K562 (cell line): ENCODE data around the gene ENTPD8. TPM values are rescaled to one million over a fixed set of nuclear protein-coding genes. Genes with fewer than 3 reads are reported as not detected.
A peak's percentile ranks its signal among the peaks of the same experiment; 100 is the strongest.

Experiments used
- ATF3 ChIP-seq, 2 experiments: fragments of 450-650 bp in 1 of 2; sonication (generic) in 1 of 2; formaldehyde crosslinking in 1 of 2; IDR thresholded peaks in 1 of 2; conservative IDR thresholded peaks in 1 of 2; 2 replicates each; pipeline versions ENCODE4 v1.6.1 to v1.8.1; 2016 to 2023; ENCODE audit warnings: mild to moderate bottlenecking in 2 of 2, moderate library complexity in 2 of 2, inconsistent platforms in 1 of 2, missing genetic modification reagents in 1 of 2
- BCL6 ChIP-seq: fragments of 250-450 bp; sonication (Bioruptor Pico); IDR thresholded peaks from 2 replicates; pipeline ENCODE4 v1.4.0; 2020
- BHLHE40 ChIP-seq: IDR thresholded peaks from 2 replicates; pipeline ENCODE4 v1.6.1; 2011; ENCODE audit warnings: low read length, improper control_type of control experiment
- DACH1 ChIP-seq: fragments of 450-650 bp; IDR thresholded peaks from 2 replicates; pipeline ENCODE4 v1.6.1; 2018; ENCODE audit not compliant: partially characterized antibody
- ELF2 ChIP-seq: fragments of 250-450 bp; sonication (Bioruptor Pico); IDR thresholded peaks from 2 replicates; pipeline ENCODE4 v1.5.0; 2021; ENCODE audit warnings: mild to moderate bottlenecking
- EWSR1 ChIP-seq: fragments of 450-650 bp; IDR thresholded peaks from 2 replicates; pipeline ENCODE4 v1.6.1; 2018; ENCODE audit warnings: borderline replicate concordance, mild to moderate bottlenecking, low read depth, moderate library complexity; ENCODE audit not compliant: partially characterized antibody
- FIP1L1 ChIP-seq: fragments of 200-400 bp; formaldehyde crosslinking; IDR thresholded peaks from 2 replicates; pipeline ENCODE4 v1.6.1; 2018; ENCODE audit warnings: mild to moderate bottlenecking, low read depth, low read length; ENCODE audit not compliant: poor library complexity, severe bottlenecking
- HNRNPL ChIP-seq: fragments of 200-400 bp; formaldehyde crosslinking; IDR thresholded peaks from 2 replicates; pipeline ENCODE4 v1.6.1; 2017; ENCODE audit warnings: low read depth, mild to moderate bottlenecking, low read length
- NCOA6 ChIP-seq: fragments of 450-650 bp; IDR thresholded peaks from 2 replicates; pipeline ENCODE4 v1.6.1; 2017; ENCODE audit warnings: mild to moderate bottlenecking
- NRF1 ChIP-seq, 2 experiments: fragments of 450-650 bp; IDR thresholded peaks in 1 of 2; conservative IDR thresholded peaks in 1 of 2; 2 replicates each; pipeline ENCODE4 v1.6.1; 2014; ENCODE audit warnings: mild to moderate bottlenecking in 2 of 2
- PTRF ChIP-seq: fragments of 450-650 bp; IDR thresholded peaks from 2 replicates; pipeline ENCODE4 v1.6.1; 2016; ENCODE audit warnings: mild to moderate bottlenecking, missing genetic modification characterization, missing compliant biosample characterization
- STAG1 ChIP-seq: sonication (generic); formaldehyde crosslinking; IDR thresholded peaks from 2 replicates; pipeline ENCODE4 v1.5.0; 2020; ENCODE audit warnings: missing genetic modification reagents, borderline replicate concordance
- TAF1 ChIP-seq: IDR thresholded peaks from 2 replicates; pipeline ENCODE4 v1.6.1; 2011; ENCODE audit warnings: mild to moderate bottlenecking, low read length, moderate library complexity; ENCODE audit not compliant: insufficient read depth, control insufficient read depth, severe bottlenecking; ENCODE audit errors: extremely low read depth
- TEAD1 ChIP-seq, 2 experiments: fragments of 450-650 bp in 1 of 2; sonication (generic) in 1 of 2; formaldehyde crosslinking; IDR thresholded peaks; 2 replicates each; pipeline versions ENCODE4 v1.4.0 to v1.8.0; 2020 to 2022; ENCODE audit warnings: mild to moderate bottlenecking in 2 of 2, missing genetic modification reagents in 1 of 2
- YY1 ChIP-seq, 3 experiments: IDR thresholded peaks; 2 replicates each; pipeline ENCODE4 v1.6.1; 2011; ENCODE audit warnings: low read length in 2 of 3, mild to moderate bottlenecking in 2 of 3, moderate library complexity in 2 of 3, borderline replicate concordance in 1 of 3, control low read depth in 1 of 3, low read depth in 1 of 3; ENCODE audit not compliant: insufficient read depth in 3 of 3, insufficient replicate concordance in 2 of 3, control insufficient read depth in 1 of 3, insufficient read length in 1 of 3; ENCODE audit errors: extremely low read depth in 1 of 3
- ZNF239 ChIP-seq: fragments of 250-450 bp; sonication (Bioruptor Pico); IDR thresholded peaks from 2 replicates; pipeline ENCODE4 v1.4.0; 2020; ENCODE audit warnings: mild to moderate bottlenecking
- polyA plus RNA-seq, 8 experiments: library from polyadenylated mRNA; depleted of rRNA in 4 of 8; stranded (reverse) in 5 of 8; unstranded in 3 of 8; fragments of >200 nt; fragmentation: Nextera tagmentation in 2 of 8; fragmentation: Illumina TruSeq in 1 of 8; extraction: Ambion mirVana in 2 of 8; extraction: Trizol in 1 of 8; gene quantifications; 2 replicates each; pipeline versions ENCODE4 v1.2.1 to v1.2.3, GENCODE V29; 2011 to 2014; ENCODE audit warnings: inconsistent platforms in 1 of 8, missing spikeins in 1 of 8
- total RNA-seq, 7 experiments: library from RNA; depleted of rRNA in 6 of 7; stranded (reverse); fragments of >200 nt in 6 of 7; fragmentation: Illumina TruSeq in 2 of 7; extraction: Trizol in 2 of 7; gene quantifications; 2 replicates each; pipeline versions ENCODE4 v1.2.1 to v1.2.3, GENCODE V29; 2011 to 2021; ENCODE audit warnings: low replicate concordance in 1 of 7
- TF ChIP-seq, protein P1 (sequence below): fragments of 450-650 bp; IDR thresholded peaks from 2 replicates; pipeline ENCODE4 v1.6.1; 2017; ENCODE audit warnings: antibody characterized with exemption
- TF ChIP-seq, protein P2 (sequence below): sonication (generic); formaldehyde crosslinking; IDR thresholded peaks from 2 replicates; pipeline ENCODE4 v1.9.0; 2022; ENCODE audit warnings: mild to moderate bottlenecking, missing genetic modification reagents
- TF ChIP-seq, protein P3 (sequence below): fragments of 450-650 bp; IDR thresholded peaks from 2 replicates; pipeline ENCODE4 v1.6.1; 2018; ENCODE audit warnings: mild to moderate bottlenecking, low read depth; ENCODE audit not compliant: partially characterized antibody
- TF ChIP-seq, protein P4 (sequence below): fragments of 450-650 bp; IDR thresholded peaks from one replicate; pipeline ENCODE4 v1.6.1; 2018; ENCODE audit warnings: mild to moderate bottlenecking, moderate library complexity; ENCODE audit not compliant: partially characterized antibody

ENTPD8 gene
- total and polyA plus RNA-seq, 9 of the 15 experiments (the other 6 are each of a cell fraction or from before 2014, with no cell fraction given) = 0.06 to 0.27 (median 0.19) TPM; not detected in 5

DNA sequence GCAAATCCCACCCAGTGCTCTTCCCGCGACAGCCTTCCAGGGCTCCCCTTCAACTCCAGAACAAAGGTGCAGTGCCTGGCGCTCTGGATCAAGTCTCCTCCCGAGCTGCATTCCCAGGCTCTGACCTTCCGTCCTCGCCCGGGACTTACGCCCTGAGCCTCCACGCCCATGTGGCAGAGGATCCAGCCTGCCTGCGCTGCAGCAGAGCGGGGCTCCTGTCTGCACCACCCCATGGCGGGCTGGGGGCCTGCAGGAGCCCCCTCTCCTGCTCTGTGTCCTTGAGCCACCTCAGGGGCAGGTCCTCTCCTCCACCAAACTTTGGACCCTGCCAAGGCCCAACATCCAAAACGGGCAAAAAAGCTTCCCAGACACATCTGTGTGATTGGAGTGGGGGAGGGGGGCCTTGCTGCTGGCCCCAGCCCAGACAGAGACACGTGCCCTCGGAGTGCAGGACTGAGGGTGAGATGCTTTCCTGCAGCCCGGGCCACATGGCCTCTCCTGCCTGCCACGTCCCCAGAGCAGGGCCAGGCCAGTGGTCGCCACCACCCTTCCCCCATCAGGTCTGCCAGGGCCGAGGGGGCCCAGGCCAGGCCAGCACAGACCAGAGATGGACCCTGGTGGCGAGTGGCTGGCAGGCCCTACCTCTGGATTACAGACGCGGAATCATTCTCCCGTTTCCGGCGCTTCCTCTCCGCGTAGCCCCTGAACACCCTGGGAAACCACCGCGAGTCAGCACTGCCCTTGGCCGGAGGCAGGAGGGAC lies 13.6 kb upstream of the ENTPD8 start (continued):
- TF ChIP-seq STAG1 (no peak), FIP1L1 (peak; percentile 59), ATF3 (IDR thresholded peaks at IDR 0.05) (no peak), ATF3 (CRISPR knock-in tag; conservative IDR thresholded peaks at IDR 0.05) (no peak), BCL6 (CRISPR knock-in tag) (no peak), TAF1 (no peak), PTRF (tag) (no peak), NCOA6 (no peak), NRF1 (conservative IDR thresholded peaks at IDR 0.05 in 1 of 2, IDR thresholded peaks at IDR 0.05 in 1 of 2) (peak in 1 of 2 experiments; percentile 44; a peak in 1 of 4 replicates), YY1 (IDR thresholded peaks at IDR 0.05; ENCODE audit: borderline replicate concordance in 1 of 3, control insufficient read depth in 1 of 3, extremely low read depth in 1 of 3, insufficient read depth in 3 of 3, insufficient read length in 1 of 3, insufficient replicate concordance in 2 of 3, low read depth in 1 of 3, low read length in 2 of 3) (no peak), HNRNPL (0 out of 2 replicates have a peak, but pooled peaks have one; percentile 33), BHLHE40 (peak; percentile 52), ELF2 (CRISPR knock-in tag) (no peak), DACH1 (no peak), EWSR1 (no peak), ZNF239 (CRISPR knock-in tag) (no peak), TEAD1 (CRISPR knock-in tag; IDR thresholded peaks at IDR 0.05) (no peak)
- TF ChIP-seq, protein P1, sequence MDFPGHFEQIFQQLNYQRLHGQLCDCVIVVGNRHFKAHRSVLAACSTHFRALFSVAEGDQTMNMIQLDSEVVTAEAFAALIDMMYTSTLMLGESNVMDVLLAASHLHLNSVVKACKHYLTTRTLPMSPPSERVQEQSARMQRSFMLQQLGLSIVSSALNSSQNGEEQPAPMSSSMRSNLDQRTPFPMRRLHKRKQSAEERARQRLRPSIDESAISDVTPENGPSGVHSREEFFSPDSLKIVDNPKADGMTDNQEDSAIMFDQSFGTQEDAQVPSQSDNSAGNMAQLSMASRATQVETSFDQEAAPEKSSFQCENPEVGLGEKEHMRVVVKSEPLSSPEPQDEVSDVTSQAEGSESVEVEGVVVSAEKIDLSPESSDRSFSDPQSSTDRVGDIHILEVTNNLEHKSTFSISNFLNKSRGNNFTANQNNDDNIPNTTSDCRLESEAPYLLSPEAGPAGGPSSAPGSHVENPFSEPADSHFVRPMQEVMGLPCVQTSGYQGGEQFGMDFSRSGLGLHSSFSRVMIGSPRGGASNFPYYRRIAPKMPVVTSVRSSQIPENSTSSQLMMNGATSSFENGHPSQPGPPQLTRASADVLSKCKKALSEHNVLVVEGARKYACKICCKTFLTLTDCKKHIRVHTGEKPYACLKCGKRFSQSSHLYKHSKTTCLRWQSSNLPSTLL = no peak
- TF ChIP-seq, protein P2, sequence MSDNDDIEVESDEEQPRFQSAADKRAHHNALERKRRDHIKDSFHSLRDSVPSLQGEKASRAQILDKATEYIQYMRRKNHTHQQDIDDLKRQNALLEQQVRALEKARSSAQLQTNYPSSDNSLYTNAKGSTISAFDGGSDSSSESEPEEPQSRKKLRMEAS (CRISPR knock-in tag) = peak; percentile 73
- TF ChIP-seq, protein P3, sequence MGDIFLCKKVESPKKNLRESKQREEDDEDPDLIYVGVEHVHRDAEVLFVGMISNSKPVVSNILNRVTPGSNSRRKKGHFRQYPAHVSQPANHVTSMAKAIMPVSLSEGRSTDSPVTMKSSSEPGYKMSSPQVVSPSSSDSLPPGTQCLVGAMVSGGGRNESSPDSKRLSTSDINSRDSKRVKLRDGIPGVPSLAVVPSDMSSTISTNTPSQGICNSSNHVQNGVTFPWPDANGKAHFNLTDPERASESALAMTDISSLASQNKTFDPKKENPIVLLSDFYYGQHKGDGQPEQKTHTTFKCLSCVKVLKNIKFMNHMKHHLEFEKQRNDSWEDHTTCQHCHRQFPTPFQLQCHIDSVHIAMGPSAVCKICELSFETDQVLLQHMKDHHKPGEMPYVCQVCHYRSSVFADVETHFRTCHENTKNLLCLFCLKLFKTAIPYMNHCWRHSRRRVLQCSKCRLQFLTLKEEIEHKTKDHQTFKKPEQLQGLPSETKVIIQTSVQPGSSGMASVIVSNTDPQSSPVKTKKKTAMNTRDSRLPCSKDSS = no peak
- TF ChIP-seq, protein P4, sequence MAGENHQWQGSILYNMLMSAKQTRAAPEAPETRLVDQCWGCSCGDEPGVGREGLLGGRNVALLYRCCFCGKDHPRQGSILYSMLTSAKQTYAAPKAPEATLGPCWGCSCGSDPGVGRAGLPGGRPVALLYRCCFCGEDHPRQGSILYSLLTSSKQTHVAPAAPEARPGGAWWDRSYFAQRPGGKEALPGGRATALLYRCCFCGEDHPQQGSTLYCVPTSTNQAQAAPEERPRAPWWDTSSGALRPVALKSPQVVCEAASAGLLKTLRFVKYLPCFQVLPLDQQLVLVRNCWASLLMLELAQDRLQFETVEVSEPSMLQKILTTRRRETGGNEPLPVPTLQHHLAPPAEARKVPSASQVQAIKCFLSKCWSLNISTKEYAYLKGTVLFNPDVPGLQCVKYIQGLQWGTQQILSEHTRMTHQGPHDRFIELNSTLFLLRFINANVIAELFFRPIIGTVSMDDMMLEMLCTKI = no peak
